NB4 (cell line): Measurements from ENCODE around the gene CYP4F22.

Experiments
- DNase-seq: peaks from one replicate; pipeline ENCODE4 v3.0.0; 2010; ENCODE audit warnings: low read depth
- H3K4me3 ChIP-seq: one replicate; pipeline ENCODE4 v1.5.1; 2011; ENCODE audit warnings: mild to moderate bottlenecking, low read depth, low read length, moderate library complexity
- MAX ChIP-seq: IDR thresholded peaks from 2 replicates; pipeline ENCODE4 v1.6.1; 2011; ENCODE audit warnings: low read depth, low read length
- MYC ChIP-seq: IDR thresholded peaks from 2 replicates; pipeline ENCODE4 v1.6.1; 2011; ENCODE audit warnings: low read depth, low read length
- POLR2A ChIP-seq: IDR thresholded peaks from 2 replicates; pipeline ENCODE4 v1.6.1; 2011; ENCODE audit warnings: mild to moderate bottlenecking; ENCODE audit not compliant: insufficient read length; ENCODE audit errors: extremely low read depth
- TF ChIP-seq, protein P1 (sequence below): IDR thresholded peaks from one replicate; pipeline ENCODE4 v1.5.1; 2012; ENCODE audit warnings: low read depth, low read length

Gene CYP4F22

GRCh38 chr19:15495151-15495550 lies 13.2 kb upstream of the CYP4F22 start:
- no peak for DNase-seq
- H3K4me3 ChIP-seq: no peak overlapping the region
- TF ChIP-seq, protein P1, sequence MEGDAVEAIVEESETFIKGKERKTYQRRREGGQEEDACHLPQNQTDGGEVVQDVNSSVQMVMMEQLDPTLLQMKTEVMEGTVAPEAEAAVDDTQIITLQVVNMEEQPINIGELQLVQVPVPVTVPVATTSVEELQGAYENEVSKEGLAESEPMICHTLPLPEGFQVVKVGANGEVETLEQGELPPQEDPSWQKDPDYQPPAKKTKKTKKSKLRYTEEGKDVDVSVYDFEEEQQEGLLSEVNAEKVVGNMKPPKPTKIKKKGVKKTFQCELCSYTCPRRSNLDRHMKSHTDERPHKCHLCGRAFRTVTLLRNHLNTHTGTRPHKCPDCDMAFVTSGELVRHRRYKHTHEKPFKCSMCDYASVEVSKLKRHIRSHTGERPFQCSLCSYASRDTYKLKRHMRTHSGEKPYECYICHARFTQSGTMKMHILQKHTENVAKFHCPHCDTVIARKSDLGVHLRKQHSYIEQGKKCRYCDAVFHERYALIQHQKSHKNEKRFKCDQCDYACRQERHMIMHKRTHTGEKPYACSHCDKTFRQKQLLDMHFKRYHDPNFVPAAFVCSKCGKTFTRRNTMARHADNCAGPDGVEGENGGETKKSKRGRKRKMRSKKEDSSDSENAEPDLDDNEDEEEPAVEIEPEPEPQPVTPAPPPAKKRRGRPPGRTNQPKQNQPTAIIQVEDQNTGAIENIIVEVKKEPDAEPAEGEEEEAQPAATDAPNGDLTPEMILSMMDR: no peak
- no peak for TF ChIP-seq MAX
- no peak for TF ChIP-seq MYC
- no peak for TF ChIP-seq POLR2A

DNA sequence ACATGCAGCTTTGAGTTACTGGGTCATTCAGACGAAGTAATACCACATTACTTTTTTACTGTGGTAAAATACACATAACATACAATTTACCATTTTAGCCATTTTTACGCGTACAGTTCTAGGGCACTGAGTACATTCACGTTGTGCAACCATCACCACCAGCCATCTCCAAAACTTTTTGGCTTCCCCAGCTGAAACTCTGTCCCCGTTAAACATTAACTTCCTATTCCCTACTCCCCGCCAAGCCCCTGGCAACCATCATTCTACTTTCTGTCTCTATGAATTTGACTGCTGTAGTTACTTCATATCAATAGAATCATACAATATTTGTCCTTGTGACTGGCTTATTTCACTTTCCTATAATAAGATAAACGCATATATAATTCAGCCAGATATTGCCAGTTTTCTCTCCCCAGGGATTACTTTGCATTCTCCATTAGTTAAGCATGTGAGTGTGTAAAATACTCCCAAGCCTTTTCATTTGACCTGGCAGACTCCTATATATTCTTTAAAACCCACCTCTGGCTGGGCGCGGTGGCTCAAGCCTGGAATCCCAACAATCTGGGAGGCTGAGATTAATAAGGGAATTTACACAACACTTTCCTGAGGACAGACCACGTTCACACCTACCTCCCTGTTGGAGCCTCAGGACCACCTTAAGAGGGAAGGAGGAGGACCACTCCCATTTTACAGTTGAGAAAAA lies 10.0 kb upstream of the CYP4F22 start:
- no peak overlapping the region for H3K4me3 ChIP-seq
- TF ChIP-seq MAX: no peak
- TF ChIP-seq MYC: no peak
- TF ChIP-seq, protein P1: no peak
- TF ChIP-seq POLR2A: no peak
- no peak for DNase-seq

- no peak overlapping the region for H3K4me3 ChIP-seq
- TF ChIP-seq MAX (no peak), POLR2A (no peak), MYC (no peak)
- TF ChIP-seq, protein P1: no peak
- peak; percentile 34 for DNase-seq
These were observed 9.4 kb upstream of the CYP4F22 start for GRCh38 chr19:15498910-15499309.

GRCh38 chr19:15501596-15501995 lies 6.7 kb upstream of the CYP4F22 start:
- H3K4me3 ChIP-seq: no peak overlapping the region
- TF ChIP-seq POLR2A (no peak), MYC (no peak), MAX (no peak)
- TF ChIP-seq, protein P1: no peak
- no peak for DNase-seq

DNA sequence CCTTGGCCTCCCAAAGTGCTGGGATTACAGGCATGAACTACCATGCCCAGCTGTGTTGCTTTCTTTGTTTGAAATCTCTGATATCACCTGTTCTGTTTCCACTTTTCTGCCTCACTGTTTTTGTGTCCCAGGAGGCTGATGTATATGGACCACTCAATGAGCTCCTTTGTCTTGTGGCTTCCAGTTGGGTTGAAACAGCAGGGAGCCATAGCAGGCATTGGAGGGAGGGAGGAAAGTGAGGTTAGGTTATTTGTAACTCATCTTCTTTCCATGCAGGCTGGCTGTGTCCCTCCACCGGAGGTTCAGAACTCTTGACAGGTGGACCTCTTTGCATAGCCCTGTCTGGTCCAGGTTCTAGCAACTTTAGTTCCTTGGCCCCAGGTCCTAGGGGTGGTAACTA lies 6.1 kb upstream of the CYP4F22 start:
- H3K4me3 ChIP-seq: no peak overlapping the region
- DNase-seq: no peak
- no peak for TF ChIP-seq MAX
- no peak for TF ChIP-seq POLR2A
- no peak for TF ChIP-seq MYC
- TF ChIP-seq, protein P1: no peak
